GM12892 (cell line): ENCODE data around the gene BRPF3.

Experiments used
- DNase-seq: peaks from one replicate; pipeline ENCODE4 v3.0.0; 2011; ENCODE audit not compliant: insufficient read length
- FAIRE-seq: peaks from 2 replicates; lab custom pipeline; 2011; peaks lifted over from hg19 to GRCh38; lab: Jason Lieb, UNC
- POLR2A ChIP-seq: IDR thresholded peaks from 2 replicates; pipeline ENCODE4 v1.6.1; 2011; ENCODE audit warnings: low read depth, low read length, control low read depth
- POLR2AphosphoS5 ChIP-seq: IDR thresholded peaks from 2 replicates; pipeline ENCODE4 v1.6.1; 2011; ENCODE audit warnings: low read depth, low read length, control low read depth
- TAF1 ChIP-seq: IDR thresholded peaks from 2 replicates; pipeline ENCODE4 v1.6.1; 2011; ENCODE audit warnings: low read depth, mild to moderate bottlenecking, control low read depth, low read length, borderline replicate concordance

The BRPF3 gene

GRCh38 chr6:36265744-36266143, 69.2 kb downstream of the BRPF3 start:
- TF ChIP-seq TAF1: no peak
- FAIRE-seq (no peak), DNase-seq (no peak)

- DNase-seq (no peak), FAIRE-seq (no peak)
- TF ChIP-seq POLR2AphosphoS5: no peak
- no peak for TF ChIP-seq POLR2A
- TF ChIP-seq TAF1: no peak
Measured at GRCh38 chr6:36266913-36267644, 70.5 kb downstream of the BRPF3 start.

- FAIRE-seq (no peak), DNase-seq (no peak)
- TF ChIP-seq TAF1: no peak
- no peak for TF ChIP-seq POLR2A
- TF ChIP-seq POLR2AphosphoS5: no peak
Measured at GRCh38 chr6:36267731-36268477, 71.4 kb downstream of the BRPF3 start.

GRCh38 chr6:36268478-36269275, 72.1 kb downstream of the BRPF3 start:
- no peak for DNase-seq
- no peak for FAIRE-seq
- TF ChIP-seq POLR2A: no peak
- TF ChIP-seq POLR2AphosphoS5: no peak
- no peak for TF ChIP-seq TAF1

- TF ChIP-seq TAF1 (no peak), POLR2A (no peak), POLR2AphosphoS5 (no peak)
- no peak for DNase-seq
- FAIRE-seq: no peak
Measured at GRCh38 chr6:36269834-36270705, 73.5 kb downstream of the BRPF3 start, which contains the start of gene PNPLA1. TSS of gene PNPLA1 (plus strand) at chr6:36270060. CDS start at chr6:36270460, 400 bp downstream.

GRCh38 chr6:36272234-36272633, 75.7 kb downstream of the BRPF3 start:
- DNase-seq (no peak), FAIRE-seq (no peak)
- no peak for TF ChIP-seq POLR2AphosphoS5
- no peak for TF ChIP-seq TAF1
- TF ChIP-seq POLR2A: no peak

GRCh38 chr6:36273067-36273466, 76.5 kb downstream of the BRPF3 start:
- no peak for FAIRE-seq
- TF ChIP-seq TAF1: no peak
- TF ChIP-seq POLR2A: no peak
- no peak for TF ChIP-seq POLR2AphosphoS5
- no peak for DNase-seq

GRCh38 chr6:36273802-36274514, 77.4 kb downstream of the BRPF3 start:
- TF ChIP-seq POLR2A (no peak), TAF1 (no peak), POLR2AphosphoS5 (no peak)
- FAIRE-seq (no peak), DNase-seq (no peak)

- DNase-seq (no peak), FAIRE-seq (no peak)
- TF ChIP-seq POLR2A (no peak), POLR2AphosphoS5 (no peak), TAF1 (no peak)
Measured at GRCh38 chr6:36276581-36277536, 80.3 kb downstream of the BRPF3 start.
